ENCODE measurements around the gene KCNK7.
A peak's percentile ranks its signal among the peaks of the same experiment; 100 is the strongest.

Gene KCNK7

GRCh38 chr11:65615950-65616574 lies 20.5 kb upstream of the KCNK7 start:
- no peak for TF ChIP-seq CTCF (IDR thresholded peaks at IDR 0.05; ENCODE audit: control insufficient read depth, insufficient read depth, low read depth, low read length, missing control alignments)
- no peak for DNase-seq (ENCODE audit: low read depth)
- H3K4me3 ChIP-seq (ENCODE audit: control insufficient read depth, low read depth, low read length), result peak overlapping the region; percentile 85

GRCh38 chr11:65615229-65615949 lies 19.8 kb upstream of the KCNK7 start, which contains the start of gene PCNX3:
PCNX3 (plus strand) TSS chr11:65615776; CDS start chr11:65616312, 536 bp downstream.
- peak within 1 kb of the TSS; percentile 85 for H3K4me3 ChIP-seq (ENCODE audit: control insufficient read depth, low read depth, low read length)
- TF ChIP-seq CTCF (IDR thresholded peaks at IDR 0.05; ENCODE audit: control insufficient read depth, insufficient read depth, low read depth, low read length, missing control alignments), result no peak
- DNase-seq (ENCODE audit: low read depth), result peak; percentile 100

GRCh38 chr11:65613091-65613928 lies 17.7 kb upstream of the KCNK7 start:
- no peak for DNase-seq (ENCODE audit: low read depth)
- H3K4me3 ChIP-seq (ENCODE audit: control insufficient read depth, low read depth, low read length), result peak overlapping the region; percentile 76
- TF ChIP-seq CTCF (IDR thresholded peaks at IDR 0.05; ENCODE audit: control insufficient read depth, insufficient read depth, low read depth, low read length, missing control alignments), result no peak

GRCh38 chr11:65612691-65613090 lies 17.1 kb upstream of the KCNK7 start:
- peak overlapping the region; percentile 76 for H3K4me3 ChIP-seq (ENCODE audit: control insufficient read depth, low read depth, low read length)
- DNase-seq (ENCODE audit: low read depth), result no peak
- no peak for TF ChIP-seq CTCF (IDR thresholded peaks at IDR 0.05; ENCODE audit: control insufficient read depth, insufficient read depth, low read depth, low read length, missing control alignments)

- no peak overlapping the region; the same call in 1 of the 2 replicates for H3K4me3 ChIP-seq (ENCODE audit: control insufficient read depth, low read depth, low read length)
- no peak for TF ChIP-seq CTCF (IDR thresholded peaks at IDR 0.05; ENCODE audit: control insufficient read depth, insufficient read depth, low read depth, low read length, missing control alignments)
- DNase-seq (ENCODE audit: low read depth), result no peak
Observed at GRCh38 chr11:65611758-65612603, 16.4 kb upstream of the KCNK7 start.

All from AG09309 (cell line).